K562 (cell line): ENCODE results near the gene ERVFRD-1. TPM values are rescaled to one million over a fixed set of nuclear protein-coding genes. Genes with fewer than 3 reads are reported as not detected.

Experiments
- BRF1 ChIP-seq: IDR thresholded peaks from 3 replicates; pipeline ENCODE4 v1.6.1; 2011; ENCODE audit warnings: borderline replicate concordance, mild to moderate bottlenecking; ENCODE audit not compliant: insufficient read length; ENCODE audit errors: extremely low read depth
- DDX20 ChIP-seq: fragments of 450-650 bp; IDR thresholded peaks from 2 replicates; pipeline ENCODE4 v1.6.1; 2016; ENCODE audit warnings: missing genetic modification characterization, low read depth, mild to moderate bottlenecking, missing compliant biosample characterization, moderate library complexity
- JUNB ChIP-seq: fragments of 450-650 bp; formaldehyde crosslinking; conservative IDR thresholded peaks from 2 replicates; pipeline ENCODE4 v1.4.0; 2020; ENCODE audit warnings: mild to moderate bottlenecking
- NFATC3 ChIP-seq: fragments of 450-650 bp; IDR thresholded peaks from 2 replicates; pipeline ENCODE4 v1.6.1; 2017; ENCODE audit warnings: mild to moderate bottlenecking
- SNIP1 ChIP-seq: fragments of 450-650 bp; IDR thresholded peaks from 2 replicates; pipeline ENCODE4 v1.7.1; 2017; ENCODE audit warnings: low read depth, mild to moderate bottlenecking
- STAT5A ChIP-seq: IDR thresholded peaks from 2 replicates; pipeline ENCODE4 v1.6.1; 2012; ENCODE audit warnings: low read length, inconsistent platforms, borderline replicate concordance
- TEAD1 ChIP-seq, 2 experiments: fragments of 450-650 bp in 1 of 2; sonication (generic) in 1 of 2; formaldehyde crosslinking; IDR thresholded peaks; 2 replicates each; pipeline versions ENCODE4 v1.4.0 to v1.8.0; 2020 to 2022; ENCODE audit warnings: mild to moderate bottlenecking in 2 of 2, missing genetic modification reagents in 1 of 2
- YY1 ChIP-seq, 3 experiments: IDR thresholded peaks; 2 replicates each; pipeline ENCODE4 v1.6.1; 2011; ENCODE audit warnings: low read length in 2 of 3, mild to moderate bottlenecking in 2 of 3, moderate library complexity in 2 of 3, borderline replicate concordance in 1 of 3, control low read depth in 1 of 3, low read depth in 1 of 3; ENCODE audit not compliant: insufficient read depth in 3 of 3, insufficient replicate concordance in 2 of 3, control insufficient read depth in 1 of 3, insufficient read length in 1 of 3; ENCODE audit errors: extremely low read depth in 1 of 3
- ZNF134 ChIP-seq: fragments of 250-450 bp; sonication (Bioruptor Pico); conservative IDR thresholded peaks from 2 replicates; pipeline ENCODE4 v1.4.0; 2020
- ZNF277 ChIP-seq: fragments of 250-450 bp; sonication (Bioruptor Pico); IDR thresholded peaks from 2 replicates; pipeline ENCODE4 v1.8.0; 2022; ENCODE audit warnings: inconsistent platforms, mild to moderate bottlenecking, moderate library complexity, borderline replicate concordance
- ZNF431 ChIP-seq: sonication (generic); formaldehyde crosslinking; IDR thresholded peaks from 2 replicates; pipeline ENCODE4 v1.8.0; 2022; ENCODE audit warnings: mild to moderate bottlenecking, missing genetic modification reagents
- ZNF511 ChIP-seq: sonication (generic); formaldehyde crosslinking; IDR thresholded peaks from 2 replicates; pipeline ENCODE4 v1.8.0; 2022; ENCODE audit warnings: mild to moderate bottlenecking, missing genetic modification reagents
- ZNF76 ChIP-seq: fragments of 250-450 bp; sonication (Bioruptor Pico); IDR thresholded peaks from 2 replicates; pipeline ENCODE4 v1.4.0; 2020; ENCODE audit warnings: mild to moderate bottlenecking, moderate library complexity, borderline replicate concordance
- ZNF766 ChIP-seq: fragments of 200-800 bp; sonication (Bioruptor generic); conservative IDR thresholded peaks from 2 replicates; pipeline ENCODE4 v1.6.1; 2016; ENCODE audit warnings: missing genetic modification characterization, missing compliant biosample characterization
- polyA plus RNA-seq, 8 experiments: library from polyadenylated mRNA; depleted of rRNA in 4 of 8; stranded (reverse) in 5 of 8; unstranded in 3 of 8; fragments of >200 nt; fragmentation: Nextera tagmentation in 2 of 8; fragmentation: Illumina TruSeq in 1 of 8; extraction: Ambion mirVana in 2 of 8; extraction: Trizol in 1 of 8; gene quantifications; 2 replicates each; pipeline versions ENCODE4 v1.2.1 to v1.2.3, GENCODE V29; 2011 to 2014; ENCODE audit warnings: inconsistent platforms in 1 of 8, missing spikeins in 1 of 8
- total RNA-seq, 7 experiments: library from RNA; depleted of rRNA in 6 of 7; stranded (reverse); fragments of >200 nt in 6 of 7; fragmentation: Illumina TruSeq in 2 of 7; extraction: Trizol in 2 of 7; gene quantifications; 2 replicates each; pipeline versions ENCODE4 v1.2.1 to v1.2.3, GENCODE V29; 2011 to 2021; ENCODE audit warnings: low replicate concordance in 1 of 7
- TF ChIP-seq, protein P1 (sequence below): fragments of 250-450 bp; sonication (Bioruptor Pico); IDR thresholded peaks from 2 replicates; pipeline ENCODE4 v1.8.0; 2022; ENCODE audit warnings: inconsistent platforms
- TF ChIP-seq, protein P2 (sequence below), 3 experiments: fragments of 200-800 bp in 1 of 3; sonication (Bioruptor generic) in 1 of 3; sonication (generic) in 1 of 3; formaldehyde crosslinking in 1 of 3; IDR thresholded peaks; 2 replicates each; pipeline versions ENCODE4 v1.6.1 to v1.8.0; 2016 to 2022; ENCODE audit warnings: mild to moderate bottlenecking in 2 of 3, missing compliant biosample characterization in 2 of 3, missing genetic modification characterization in 2 of 3, missing genetic modification reagents in 1 of 3
- TF ChIP-seq, protein P3 (sequence below): fragments of 250-450 bp; sonication (Bioruptor Pico); IDR thresholded peaks from 2 replicates; pipeline ENCODE4 v1.4.0; 2020; ENCODE audit warnings: mild to moderate bottlenecking, moderate library complexity

Gene ERVFRD-1
- total and polyA plus RNA-seq, 9 of the 15 experiments (the other 6 are each of a cell fraction or from before 2014, with no cell fraction given) = 0.05 to 0.14 (median 0.09) TPM; not detected in 2

DNA sequence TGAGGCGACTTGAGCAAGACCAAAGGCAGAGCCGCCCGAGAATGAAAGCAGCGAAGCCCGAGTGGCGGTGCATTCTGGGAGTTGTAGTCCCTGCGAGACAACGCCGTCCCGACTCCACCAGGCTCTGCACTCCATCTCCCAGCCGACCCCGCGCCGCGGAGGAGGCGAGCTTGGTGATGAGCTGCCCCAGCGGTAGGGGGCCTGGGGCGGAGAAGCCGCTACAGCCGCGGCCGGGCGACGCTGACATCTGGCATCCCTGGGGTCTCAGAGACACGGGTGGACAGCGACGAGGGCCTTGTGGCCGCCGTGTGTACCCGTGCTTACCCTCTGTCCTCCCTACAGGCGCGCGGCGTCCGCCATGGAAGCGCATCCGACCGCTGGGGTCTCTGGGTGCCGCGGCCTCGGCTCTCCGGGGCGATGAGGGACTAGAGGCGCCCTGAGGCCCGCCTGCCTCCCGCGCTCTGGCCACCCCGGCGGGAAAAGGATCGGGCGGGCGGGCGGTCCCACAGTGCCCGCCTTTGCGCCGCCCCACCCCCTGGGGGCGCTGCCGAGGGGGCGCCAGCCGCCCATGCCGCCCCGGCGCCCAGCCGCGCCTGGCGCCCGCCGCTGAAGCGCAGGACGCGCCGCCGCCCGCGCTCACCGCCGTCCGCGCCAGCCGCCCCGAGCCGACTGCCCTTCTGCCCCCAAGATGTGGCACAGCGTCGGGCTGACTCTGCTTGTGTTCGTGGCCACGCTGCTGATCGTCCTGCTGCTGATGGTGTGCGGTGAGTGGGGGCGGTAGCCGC lies 17.7 kb downstream of the ERVFRD-1 start, which contains the start of gene SMIM13 (continued):
- TF ChIP-seq ZNF277 (CRISPR knock-in tag) (no peak), ZNF766 (CRISPR knock-in tag) (peak; percentile 90), BRF1 (no peak), NFATC3 (no peak), SNIP1 (no peak), STAT5A (no peak), ZNF511 (CRISPR knock-in tag) (peak; percentile 95; the same call in 1 of the 2 replicates), ZNF431 (CRISPR knock-in tag) (peak; percentile 72; the same call in 1 of the 2 replicates), ZNF134 (CRISPR knock-in tag) (no peak), DDX20 (tag) (no peak), ZNF76 (CRISPR knock-in tag) (peak; percentile 33; the same call in 1 of the 2 replicates), JUNB (no peak), YY1 (IDR thresholded peaks at IDR 0.05; ENCODE audit: borderline replicate concordance in 1 of 3, control insufficient read depth in 1 of 3, extremely low read depth in 1 of 3, insufficient read depth in 3 of 3, insufficient read length in 1 of 3, insufficient replicate concordance in 2 of 3, low read depth in 1 of 3, low read length in 2 of 3) (peak; percentile 22 to 64 (median 59)), TEAD1 (CRISPR knock-in tag; IDR thresholded peaks at IDR 0.05) (peak in 1 of 2 experiments; percentile 75; a peak in 1 of 4 replicates)
- TF ChIP-seq, protein P1, sequence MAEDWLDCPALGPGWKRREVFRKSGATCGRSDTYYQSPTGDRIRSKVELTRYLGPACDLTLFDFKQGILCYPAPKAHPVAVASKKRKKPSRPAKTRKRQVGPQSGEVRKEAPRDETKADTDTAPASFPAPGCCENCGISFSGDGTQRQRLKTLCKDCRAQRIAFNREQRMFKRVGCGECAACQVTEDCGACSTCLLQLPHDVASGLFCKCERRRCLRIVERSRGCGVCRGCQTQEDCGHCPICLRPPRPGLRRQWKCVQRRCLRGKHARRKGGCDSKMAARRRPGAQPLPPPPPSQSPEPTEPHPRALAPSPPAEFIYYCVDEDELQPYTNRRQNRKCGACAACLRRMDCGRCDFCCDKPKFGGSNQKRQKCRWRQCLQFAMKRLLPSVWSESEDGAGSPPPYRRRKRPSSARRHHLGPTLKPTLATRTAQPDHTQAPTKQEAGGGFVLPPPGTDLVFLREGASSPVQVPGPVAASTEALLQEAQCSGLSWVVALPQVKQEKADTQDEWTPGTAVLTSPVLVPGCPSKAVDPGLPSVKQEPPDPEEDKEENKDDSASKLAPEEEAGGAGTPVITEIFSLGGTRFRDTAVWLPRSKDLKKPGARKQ (CRISPR knock-in tag) = no peak
- TF ChIP-seq, protein P2, sequence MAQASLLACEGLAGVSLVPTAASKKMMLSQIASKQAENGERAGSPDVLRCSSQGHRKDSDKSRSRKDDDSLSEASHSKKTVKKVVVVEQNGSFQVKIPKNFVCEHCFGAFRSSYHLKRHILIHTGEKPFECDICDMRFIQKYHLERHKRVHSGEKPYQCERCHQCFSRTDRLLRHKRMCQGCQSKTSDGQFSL (CRISPR knock-in tag; IDR thresholded peaks at IDR 0.05) = 0 out of 2 replicates have a peak, but pooled peaks have one; percentile 27
- TF ChIP-seq, protein P2 (tag; IDR thresholded peaks at IDR 0.05) = no peak
- TF ChIP-seq, protein P3, sequence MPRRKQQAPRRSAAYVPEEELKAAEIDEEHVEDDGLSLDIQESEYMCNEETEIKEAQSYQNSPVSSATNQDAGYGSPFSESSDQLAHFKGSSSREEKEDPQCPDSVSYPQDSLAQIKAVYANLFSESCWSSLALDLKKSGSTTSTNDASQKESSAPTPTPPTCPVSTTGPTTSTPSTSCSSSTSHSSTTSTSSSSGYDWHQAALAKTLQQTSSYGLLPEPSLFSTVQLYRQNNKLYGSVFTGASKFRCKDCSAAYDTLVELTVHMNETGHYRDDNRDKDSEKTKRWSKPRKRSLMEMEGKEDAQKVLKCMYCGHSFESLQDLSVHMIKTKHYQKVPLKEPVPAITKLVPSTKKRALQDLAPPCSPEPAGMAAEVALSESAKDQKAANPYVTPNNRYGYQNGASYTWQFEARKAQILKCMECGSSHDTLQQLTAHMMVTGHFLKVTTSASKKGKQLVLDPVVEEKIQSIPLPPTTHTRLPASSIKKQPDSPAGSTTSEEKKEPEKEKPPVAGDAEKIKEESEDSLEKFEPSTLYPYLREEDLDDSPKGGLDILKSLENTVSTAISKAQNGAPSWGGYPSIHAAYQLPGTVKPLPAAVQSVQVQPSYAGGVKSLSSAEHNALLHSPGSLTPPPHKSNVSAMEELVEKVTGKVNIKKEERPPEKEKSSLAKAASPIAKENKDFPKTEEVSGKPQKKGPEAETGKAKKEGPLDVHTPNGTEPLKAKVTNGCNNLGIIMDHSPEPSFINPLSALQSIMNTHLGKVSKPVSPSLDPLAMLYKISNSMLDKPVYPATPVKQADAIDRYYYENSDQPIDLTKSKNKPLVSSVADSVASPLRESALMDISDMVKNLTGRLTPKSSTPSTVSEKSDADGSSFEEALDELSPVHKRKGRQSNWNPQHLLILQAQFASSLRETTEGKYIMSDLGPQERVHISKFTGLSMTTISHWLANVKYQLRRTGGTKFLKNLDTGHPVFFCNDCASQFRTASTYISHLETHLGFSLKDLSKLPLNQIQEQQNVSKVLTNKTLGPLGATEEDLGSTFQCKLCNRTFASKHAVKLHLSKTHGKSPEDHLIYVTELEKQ (CRISPR knock-in tag) = no peak
